Islet of Langerhans (tissue), 1 donor: ENCODE data around the gene CDX4.
"Not testable (repeated sequence)": the region's sequence is repeated elsewhere in the genome, so short reads cannot be mapped to it uniquely, and the experiment has no call there.

Source experiments
- FAIRE-seq: peaks from one replicate; lab custom pipeline; 2011; peaks lifted over from hg19 to GRCh38; lab: Jason Lieb, UNC

The CDX4 gene

GRCh38 chrX:73446831-73447230 is at the start of gene CDX4:
Gene CDX4 (plus strand): TSS chrX:73447053. CDS start chrX:73447254, 201 bp downstream.
- FAIRE-seq = no peak

- FAIRE-seq = no peak
Observed at GRCh38 chrX:73398185-73398914, 48.5 kb upstream of the CDX4 start.

- FAIRE-seq = no peak
Observed at GRCh38 chrX:73400136-73400748, 46.6 kb upstream of the CDX4 start.

- FAIRE-seq = no peak
Observed at GRCh38 chrX:73401591-73402266, 45.1 kb upstream of the CDX4 start.

GRCh38 chrX:73412930-73413329 is 33.9 kb upstream of the CDX4 start:
- no peak for FAIRE-seq

GRCh38 chrX:73447311-73447794 is 500 bp downstream of the CDX4 start:
- no peak for FAIRE-seq

- no peak for FAIRE-seq
Observed at GRCh38 chrX:73448379-73448778, 1.5 kb downstream of the CDX4 start.

- peak; percentile 9 for FAIRE-seq
Observed at GRCh38 chrX:73455171-73455570, 8.3 kb downstream of the CDX4 start.

- FAIRE-seq = no peak
Observed at GRCh38 chrX:73457306-73457705, 10.5 kb downstream of the CDX4 start.

GRCh38 chrX:73468376-73468775 is 21.5 kb downstream of the CDX4 start:
- no peak for FAIRE-seq

- no peak for FAIRE-seq
Observed at GRCh38 chrX:73478961-73479360, 32.1 kb downstream of the CDX4 start.

GRCh38 chrX:73481521-73481920 is 34.7 kb downstream of the CDX4 start:
- FAIRE-seq = no peak

GRCh38 chrX:73490661-73491060 is 43.8 kb downstream of the CDX4 start:
- no peak for FAIRE-seq

- FAIRE-seq = not testable (repeated sequence)
Observed at GRCh38 chrX:73492178-73492577, 45.3 kb downstream of the CDX4 start.
